Gastrocnemius medialis (tissue), 4 donors: Measurements from ENCODE around the gene SRGAP2B.
"Not testable (repeated sequence)": the region's sequence is repeated elsewhere in the genome, so short reads cannot be mapped to it uniquely, and the experiment has no call there.

Experiments
- POLR2A ChIP-seq, 2 donors: fragments of 450-650 bp; IDR thresholded peaks; one replicate each; pipeline ENCODE4 v1.6.1; 2017; ENCODE audit warnings: antibody characterized with exemption in 2 of 2, mild to moderate bottlenecking in 2 of 2, moderate library complexity in 2 of 2
- TF ChIP-seq, protein P1 (sequence below), 5 experiments: fragments of 450-650 bp in 3 of 5; fragments of 200-600 bp in 2 of 5; sonication (generic) in 2 of 5; IDR thresholded peaks in 4 of 5; conservative IDR thresholded peaks in 1 of 5; 1 replicate in 4 of 5; 2 replicates in 1 of 5; pipeline ENCODE4 v1.5.1; 2016 to 2019; ENCODE audit warnings: antibody characterized with exemption in 5 of 5, mild to moderate bottlenecking in 3 of 5, moderate library complexity in 3 of 5

DNA sequence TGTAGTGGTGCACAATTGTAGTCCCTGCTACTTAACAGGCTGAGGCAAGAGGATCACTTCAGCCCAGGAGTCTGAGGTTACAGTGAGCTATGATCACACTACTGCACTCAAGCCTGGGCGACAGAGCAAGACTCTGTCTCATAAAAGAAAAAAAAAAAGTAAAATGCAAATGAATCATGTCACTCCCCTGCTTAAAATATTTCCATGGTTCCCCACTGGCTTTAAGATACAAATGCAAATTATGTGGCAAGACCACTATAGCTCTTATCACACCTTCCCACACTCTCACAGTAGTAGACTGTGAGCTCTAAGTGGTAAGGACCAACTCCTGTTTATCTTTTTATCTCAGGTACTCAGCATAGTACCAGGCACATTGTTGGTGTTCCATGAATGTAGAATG lies 53.6 kb downstream of the SRGAP2B start:
- TF ChIP-seq POLR2A (IDR thresholded peaks at IDR 0.05) = not testable (repeated sequence)
- TF ChIP-seq, protein P1, sequence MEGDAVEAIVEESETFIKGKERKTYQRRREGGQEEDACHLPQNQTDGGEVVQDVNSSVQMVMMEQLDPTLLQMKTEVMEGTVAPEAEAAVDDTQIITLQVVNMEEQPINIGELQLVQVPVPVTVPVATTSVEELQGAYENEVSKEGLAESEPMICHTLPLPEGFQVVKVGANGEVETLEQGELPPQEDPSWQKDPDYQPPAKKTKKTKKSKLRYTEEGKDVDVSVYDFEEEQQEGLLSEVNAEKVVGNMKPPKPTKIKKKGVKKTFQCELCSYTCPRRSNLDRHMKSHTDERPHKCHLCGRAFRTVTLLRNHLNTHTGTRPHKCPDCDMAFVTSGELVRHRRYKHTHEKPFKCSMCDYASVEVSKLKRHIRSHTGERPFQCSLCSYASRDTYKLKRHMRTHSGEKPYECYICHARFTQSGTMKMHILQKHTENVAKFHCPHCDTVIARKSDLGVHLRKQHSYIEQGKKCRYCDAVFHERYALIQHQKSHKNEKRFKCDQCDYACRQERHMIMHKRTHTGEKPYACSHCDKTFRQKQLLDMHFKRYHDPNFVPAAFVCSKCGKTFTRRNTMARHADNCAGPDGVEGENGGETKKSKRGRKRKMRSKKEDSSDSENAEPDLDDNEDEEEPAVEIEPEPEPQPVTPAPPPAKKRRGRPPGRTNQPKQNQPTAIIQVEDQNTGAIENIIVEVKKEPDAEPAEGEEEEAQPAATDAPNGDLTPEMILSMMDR (IDR thresholded peaks at IDR 0.05 in 4 of 5, conservative IDR thresholded peaks at IDR 0.05 in 1 of 5) = not testable (repeated sequence)
